K562 (cell line): Measurements from ENCODE around the gene BHLHE40. TPM values are rescaled to one million over a fixed set of nuclear protein-coding genes. Genes with fewer than 3 reads are reported as not detected.

Experiments used
- BCLAF1 ChIP-seq, 2 experiments: fragments of 450-650 bp in 1 of 2; IDR thresholded peaks; 2 replicates each; pipeline ENCODE4 v1.6.1; 2011 to 2017; ENCODE audit warnings: low read depth in 2 of 2, antibody characterized with exemption in 1 of 2, borderline replicate concordance in 1 of 2, low read length in 1 of 2, mild to moderate bottlenecking in 1 of 2, mixed read lengths in 1 of 2; ENCODE audit not compliant: control insufficient read depth in 1 of 2
- CEBPG ChIP-seq, 3 experiments: fragments of 200-800 bp in 1 of 3; sonication (Bioruptor generic) in 1 of 3; sonication (generic) in 1 of 3; formaldehyde crosslinking in 1 of 3; IDR thresholded peaks in 2 of 3; conservative IDR thresholded peaks in 1 of 3; 2 replicates each; pipeline versions ENCODE4 v1.6.1 to v1.8.0; 2016 to 2022; ENCODE audit warnings: missing compliant biosample characterization in 2 of 3, missing genetic modification characterization in 2 of 3, mild to moderate bottlenecking in 1 of 3, missing genetic modification reagents in 1 of 3
- ELF1 ChIP-seq: fragments of 200-800 bp; sonication (Bioruptor generic); IDR thresholded peaks from 2 replicates; pipeline ENCODE4 v1.6.1; 2016; ENCODE audit warnings: missing genetic modification characterization, missing compliant biosample characterization
- HDAC2 ChIP-seq: fragments of 450-650 bp; IDR thresholded peaks from 2 replicates; pipeline ENCODE4 v1.6.1; 2016; ENCODE audit warnings: mild to moderate bottlenecking
- ID3 ChIP-seq, 2 experiments: fragments of 250-450 bp in 1 of 2; fragments of 450-650 bp in 1 of 2; sonication (Bioruptor Pico) in 1 of 2; IDR thresholded peaks; 2 replicates each; pipeline versions ENCODE4 v1.6.1 to v1.8.0; 2016 to 2021; ENCODE audit warnings: mild to moderate bottlenecking in 2 of 2, moderate library complexity in 2 of 2, missing compliant biosample characterization in 1 of 2, missing genetic modification characterization in 1 of 2
- MLLT1 ChIP-seq, 2 experiments: fragments of 450-650 bp; IDR thresholded peaks; 2 replicates each; pipeline ENCODE4 v1.6.1; 2016
- PCBP2 ChIP-seq: fragments of 200-400 bp; formaldehyde crosslinking; IDR thresholded peaks from 2 replicates; pipeline ENCODE4 v1.6.1; 2018; ENCODE audit warnings: low read length, low read depth, mild to moderate bottlenecking, moderate library complexity; ENCODE audit not compliant: poor library complexity, severe bottlenecking
- POLR3A ChIP-seq: IDR thresholded peaks from 2 replicates; pipeline ENCODE4 v1.6.1; 2011; ENCODE audit warnings: borderline replicate concordance, mild to moderate bottlenecking, moderate library complexity; ENCODE audit not compliant: insufficient read length, insufficient read depth; ENCODE audit errors: extremely low read depth
- PTRF ChIP-seq: fragments of 450-650 bp; IDR thresholded peaks from 2 replicates; pipeline ENCODE4 v1.6.1; 2016; ENCODE audit warnings: mild to moderate bottlenecking, missing genetic modification characterization, missing compliant biosample characterization
- RFX1 ChIP-seq: fragments of 450-650 bp; IDR thresholded peaks from 2 replicates; pipeline ENCODE4 v1.6.1; 2016; ENCODE audit warnings: mild to moderate bottlenecking, moderate library complexity
- SLC30A9 ChIP-seq: fragments of 250-450 bp; sonication (Bioruptor Pico); IDR thresholded peaks from 2 replicates; pipeline ENCODE4 v1.8.0; 2022; ENCODE audit warnings: mild to moderate bottlenecking, moderate library complexity
- SMARCB1 ChIP-seq: IDR thresholded peaks from 2 replicates; pipeline ENCODE4 v1.6.1; 2011; ENCODE audit warnings: improper control_type of control experiment, low read depth; ENCODE audit not compliant: insufficient read length
- TEAD1 ChIP-seq, 2 experiments: fragments of 450-650 bp in 1 of 2; sonication (generic) in 1 of 2; formaldehyde crosslinking; IDR thresholded peaks; 2 replicates each; pipeline versions ENCODE4 v1.4.0 to v1.8.0; 2020 to 2022; ENCODE audit warnings: mild to moderate bottlenecking in 2 of 2, missing genetic modification reagents in 1 of 2
- TEAD4 ChIP-seq, 2 experiments: sonication (generic) in 1 of 2; formaldehyde crosslinking in 1 of 2; IDR thresholded peaks; 2 replicates each; pipeline versions ENCODE4 v1.6.1 to v1.8.0; 2012 to 2022; ENCODE audit warnings: borderline replicate concordance in 1 of 2, inconsistent platforms in 1 of 2, low read length in 1 of 2, mild to moderate bottlenecking in 1 of 2, missing genetic modification reagents in 1 of 2
- THRB ChIP-seq: fragments of 450-650 bp; formaldehyde crosslinking; conservative IDR thresholded peaks from 2 replicates; pipeline ENCODE4 v1.4.0; 2022; ENCODE audit warnings: mild to moderate bottlenecking, missing genetic modification characterization
- ZBTB1 ChIP-seq: sonication (generic); formaldehyde crosslinking; IDR thresholded peaks from 2 replicates; pipeline ENCODE4 v1.8.1; 2023; ENCODE audit warnings: missing genetic modification reagents, low read depth, mild to moderate bottlenecking, borderline replicate concordance
- ZNF143 ChIP-seq: sonication (generic); formaldehyde crosslinking; IDR thresholded peaks from 2 replicates; pipeline ENCODE4 v1.9.0; 2022; ENCODE audit warnings: mild to moderate bottlenecking, missing genetic modification reagents
- ZNF232 ChIP-seq: sonication (generic); formaldehyde crosslinking; IDR thresholded peaks from 2 replicates; pipeline ENCODE4 v1.8.0; 2022; ENCODE audit warnings: mild to moderate bottlenecking, missing genetic modification reagents
- ZNF507 ChIP-seq: conservative IDR thresholded peaks from 2 replicates; pipeline ENCODE4 v1.6.1; 2017; ENCODE audit warnings: missing genetic modification characterization, missing compliant biosample characterization
- polyA plus RNA-seq, 8 experiments: library from polyadenylated mRNA; depleted of rRNA in 4 of 8; stranded (reverse) in 5 of 8; unstranded in 3 of 8; fragments of >200 nt; fragmentation: Nextera tagmentation in 2 of 8; fragmentation: Illumina TruSeq in 1 of 8; extraction: Ambion mirVana in 2 of 8; extraction: Trizol in 1 of 8; gene quantifications; 2 replicates each; pipeline versions ENCODE4 v1.2.1 to v1.2.3, GENCODE V29; 2011 to 2014; ENCODE audit warnings: inconsistent platforms in 1 of 8, missing spikeins in 1 of 8
- total RNA-seq, 7 experiments: library from RNA; depleted of rRNA in 6 of 7; stranded (reverse); fragments of >200 nt in 6 of 7; fragmentation: Illumina TruSeq in 2 of 7; extraction: Trizol in 2 of 7; gene quantifications; 2 replicates each; pipeline versions ENCODE4 v1.2.1 to v1.2.3, GENCODE V29; 2011 to 2021; ENCODE audit warnings: low replicate concordance in 1 of 7

The BHLHE40 gene
- total and polyA plus RNA-seq, 9 of the 15 experiments (the other 6 are each of a cell fraction or from before 2014, with no cell fraction given), result 12.0 to 83.9 (median 31.4) TPM

- peak; percentile 96 to 97 for TF ChIP-seq TEAD1 (CRISPR knock-in tag; IDR thresholded peaks at IDR 0.05)
- no peak for TF ChIP-seq POLR3A
- no peak for TF ChIP-seq ELF1 (tag)
- TF ChIP-seq SMARCB1, result no peak
- TF ChIP-seq BCLAF1 (IDR thresholded peaks at IDR 0.05; ENCODE audit: borderline replicate concordance in 1 of 2, control insufficient read depth in 1 of 2, low read depth in 2 of 2, low read length in 1 of 2), result no peak
- no peak for TF ChIP-seq MLLT1 (IDR thresholded peaks at IDR 0.05)
- TF ChIP-seq PCBP2, result no peak
- no peak for TF ChIP-seq THRB
- TF ChIP-seq ZBTB1, result no peak
- TF ChIP-seq CEBPG (CRISPR knock-in tag; IDR thresholded peaks at IDR 0.05), result no peak
- TF ChIP-seq CEBPG (tag; conservative IDR thresholded peaks at IDR 0.05 in 1 of 2, IDR thresholded peaks at IDR 0.05 in 1 of 2), result 0 out of 4 replicates have a peak, but pooled peaks of 1 of the 2 experiments have one; percentile 11
- peak; percentile 82 for TF ChIP-seq TEAD4 (IDR thresholded peaks at IDR 0.05; ENCODE audit: low read length)
- TF ChIP-seq TEAD4 (CRISPR knock-in tag; IDR thresholded peaks at IDR 0.05; ENCODE audit: borderline replicate concordance), result no peak
- no peak for TF ChIP-seq SLC30A9 (CRISPR knock-in tag)
- TF ChIP-seq ID3 (CRISPR knock-in tag; IDR thresholded peaks at IDR 0.05), result no peak
- no peak for TF ChIP-seq ID3 (tag; IDR thresholded peaks at IDR 0.05)
- TF ChIP-seq RFX1, result no peak
- TF ChIP-seq PTRF (tag), result no peak
- no peak for TF ChIP-seq ZNF507 (tag)
- TF ChIP-seq HDAC2, result no peak
- no peak for TF ChIP-seq ZNF143
- no peak for TF ChIP-seq ZNF232 (CRISPR knock-in tag)
These were observed 35.7 kb upstream of the BHLHE40 start (continued) for GRCh38 chr3:4943549-4943948.
